Smooth muscle cell (in vitro differentiated cells): ENCODE measurements around the gene PBX4. TPM values are rescaled to one million over a fixed set of nuclear protein-coding genes. Genes with fewer than 3 reads are reported as not detected.

Source experiments
- DNase-seq: peaks from one replicate; lab custom pipeline; 2025; ENCODE audit not compliant: unreplicated experiment; lab: John Stamatoyannopoulos, UW
- H2AFZ ChIP-seq: fragments of 200-600 bp; sonication (generic); 2 replicates; pipeline ENCODE4 v1.6.0; 2016; ENCODE audit warnings: antibody characterized with exemption, low read depth, mild to moderate bottlenecking
- H3F3A ChIP-seq: fragments of 200-600 bp; sonication (generic); 2 replicates; pipeline ENCODE4 v1.6.0; 2017; ENCODE audit warnings: antibody characterized with exemption, low read depth
- H3K27ac ChIP-seq: fragments of 200-600 bp; sonication (generic); 2 replicates; pipeline ENCODE4 v1.5.1; 2016; ENCODE audit warnings: low read depth, mild to moderate bottlenecking
- H3K27me3 ChIP-seq: fragments of 200-600 bp; sonication (generic); 2 replicates; pipeline ENCODE4 v1.6.1; 2016; ENCODE audit warnings: low read depth, mild to moderate bottlenecking
- H3K36me3 ChIP-seq: fragments of 200-600 bp; sonication (generic); 2 replicates; pipeline ENCODE4 v1.5.1; 2016; ENCODE audit warnings: low read depth
- H3K4me1 ChIP-seq: fragments of 200-600 bp; sonication (generic); 2 replicates; pipeline ENCODE4 v1.5.1; 2016; ENCODE audit warnings: low read depth
- H3K4me2 ChIP-seq: fragments of 200-600 bp; sonication (generic); 2 replicates; pipeline ENCODE4 v1.6.0; 2016; ENCODE audit warnings: mild to moderate bottlenecking
- H3K4me3 ChIP-seq: fragments of 200-600 bp; sonication (generic); 2 replicates; pipeline ENCODE4 v1.5.1; 2016; ENCODE audit warnings: mild to moderate bottlenecking
- H3K79me2 ChIP-seq: fragments of 200-600 bp; sonication (generic); 2 replicates; pipeline ENCODE4 v1.6.0; 2016; ENCODE audit warnings: low read depth, mild to moderate bottlenecking
- H3K9ac ChIP-seq: fragments of 200-600 bp; sonication (generic); 2 replicates; pipeline ENCODE4 v1.6.0; 2016; ENCODE audit warnings: low read depth
- H3K9me3 ChIP-seq: fragments of 200-600 bp; sonication (generic); replicated peaks from 2 replicates; pipeline ENCODE4 v1.5.1; 2016; ENCODE audit warnings: low read depth
- H4K20me1 ChIP-seq: fragments of 200-600 bp; sonication (generic); 2 replicates; pipeline ENCODE4 v1.6.0; 2016; ENCODE audit warnings: low read depth
- CTCF ChIP-seq: fragments of 200-600 bp; sonication (generic); IDR thresholded peaks from 2 replicates; pipeline ENCODE4 v1.5.1; 2017; ENCODE audit warnings: borderline replicate concordance, mild to moderate bottlenecking, antibody characterized with exemption; ENCODE audit not compliant: insufficient read depth, poor library complexity, severe bottlenecking
- WGBS: methylation state at CpG from one replicate; pipeline ENCODE4 v1.1.7; 2016; ENCODE audit warnings: low lambda C conversion rate; 5-methylcytosine and 5-hydroxymethylcytosine counted together
- polyA plus RNA-seq: library from polyadenylated mRNA; unstranded; fragments of >200 nt; fragmentation: Nextera tagmentation; extraction: Ambion mirVana; gene quantifications from 2 replicates; pipeline ENCODE4 v1.2.1, GENCODE V29; 2016
- total RNA-seq: library from RNA; depleted of rRNA; stranded (reverse); fragments of >200 nt; gene quantifications from 2 replicates; pipeline ENCODE4 v1.2.3, GENCODE V29; 2014

PBX4 gene
- total and polyA plus RNA-seq, 2 experiments from 2014 or later, result 1.7 to 2.5 TPM

GRCh38 chr19:19539698-19540063 is 78.8 kb downstream of the PBX4 start:
- Histone ChIP-seq H3K79me2 (no peaks in the 10 kb centered on the region), H4K20me1 (no peaks in the 10 kb centered on the region), H3K4me2 (no peak overlapping the region), H3K27me3 (no peaks in the 10 kb centered on the region), H3K9me3 (no peaks in the 10 kb centered on the region), H3K4me1 (peaks cover 4% of the 10 kb centered on the region), H3F3A (no peaks in the 10 kb centered on the region), H3K9ac (no peak overlapping the region), H3K4me3 (no peak overlapping the region), H3K36me3 (no peaks in the 10 kb centered on the region), H3K27ac (no peak overlapping the region), H2AFZ (no peak overlapping the region)
- DNase-seq, result no peak
- no peak for TF ChIP-seq CTCF
- 88% methylated on average over 19 of the region's 19 CpGs for WGBS

GRCh38 chr19:19538785-19539166 is 79.7 kb downstream of the PBX4 start:
- Histone ChIP-seq H3F3A (no peaks in the 10 kb centered on the region), H2AFZ (no peak overlapping the region), H3K4me2 (peak overlapping the region; percentile 98), H3K9me3 (no peaks in the 10 kb centered on the region), H4K20me1 (no peaks in the 10 kb centered on the region), H3K79me2 (no peaks in the 10 kb centered on the region), H3K36me3 (no peaks in the 10 kb centered on the region), H3K4me1 (peaks cover 4% of the 10 kb centered on the region), H3K4me3 (peak overlapping the region; percentile 53), H3K27ac (no peak overlapping the region), H3K27me3 (no peaks in the 10 kb centered on the region), H3K9ac (no peak overlapping the region)
- whole genome bisulfite sequencing, result 38% methylated on average over 7 of the region's 7 CpGs
- no peak for DNase-seq
- no peak for TF ChIP-seq CTCF

GRCh38 chr19:19538061-19538784 is 80.3 kb downstream of the PBX4 start, which contains the start of gene CILP2:
Gene CILP2 (plus strand): TSS chr19:19538265. CDS start chr19:19538350, 85 bp downstream.
- Histone ChIP-seq H3K79me2 (no peaks in the 10 kb centered on the region), H3K27me3 (no peaks in the 10 kb centered on the region), H3K9me3 (no peaks in the 10 kb centered on the region), H3K4me1 (peaks cover 4% of the 10 kb centered on the region), H3K27ac (peak within 1 kb of the TSS; percentile 15), H3K4me2 (peak within 1 kb of the TSS; percentile 98), H3K9ac (no peak within 1 kb of the TSS), H3K4me3 (peak within 1 kb of the TSS; percentile 53), H4K20me1 (no peaks in the 10 kb centered on the region), H3F3A (no peaks in the 10 kb centered on the region), H2AFZ (no peak within 1 kb of the TSS), H3K36me3 (no peaks in the 10 kb centered on the region)
- WGBS, result 8% methylated on average over 47 of the region's 56 CpGs
- no peak for TF ChIP-seq CTCF
- DNase-seq, result peak; percentile 39
